Measurements from ENCODE around the gene MPZ.

DNA sequence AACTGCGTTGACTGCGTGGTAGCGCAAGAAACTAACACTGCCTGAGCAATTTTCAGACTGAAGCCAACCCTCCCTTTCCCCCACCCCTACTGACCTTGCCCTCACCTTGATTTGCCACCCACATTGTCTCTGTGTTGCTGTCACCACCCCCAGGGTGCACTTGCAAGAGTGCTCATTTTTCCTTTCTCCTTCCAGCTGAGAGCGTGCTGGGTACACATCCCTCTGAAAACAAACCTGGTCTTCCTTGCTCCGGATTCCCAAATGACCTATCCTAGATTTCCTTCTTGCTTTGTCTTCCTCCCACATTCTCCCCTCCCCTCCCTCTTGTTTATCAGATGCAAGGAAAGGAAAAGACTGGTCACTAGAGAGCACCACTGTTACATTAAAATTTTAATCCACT lies 24.2 kb downstream of the MPZ start:
- TF ChIP-seq TAF1 (IDR thresholded peaks at IDR 0.05; ENCODE audit: borderline replicate concordance, insufficient read depth, low read length) (no peak), POLR2AphosphoS5 (IDR thresholded peaks at IDR 0.05; ENCODE audit: low read depth, low read length) (no peak)

Data from PFSK-1 (cell line).